GM18873 (cell line): Measurements from ENCODE around the gene NAV2.

Source experiments
- ATAC-seq: cut with Tn5 transposase; IDR thresholded peaks from one replicate; pipeline ENCODE4 v1.9.1; 2021; ENCODE audit warnings: mild to moderate bottlenecking, moderate library complexity, moderate number of reproducible peaks; ENCODE audit not compliant: unreplicated experiment, low FRiP score

Gene NAV2

GRCh38 chr11:19853016-19853415, 140.4 kb downstream of the NAV2 start:
- ATAC-seq, result no peak

GRCh38 chr11:19853920-19854319, 141.3 kb downstream of the NAV2 start:
- no peak for ATAC-seq

GRCh38 chr11:19861171-19861570, 148.5 kb downstream of the NAV2 start:
- ATAC-seq, result no peak

- no peak for ATAC-seq
Observed at GRCh38 chr11:19862091-19862490, 149.5 kb downstream of the NAV2 start.

- ATAC-seq, result no peak
Observed at GRCh38 chr11:19864141-19865140, 151.8 kb downstream of the NAV2 start.

- no peak for ATAC-seq
Observed at GRCh38 chr11:19866037-19866436, 153.4 kb downstream of the NAV2 start.

- ATAC-seq, result no peak
Observed at GRCh38 chr11:19866521-19866920, 153.9 kb downstream of the NAV2 start.

- no peak for ATAC-seq
Observed at GRCh38 chr11:19867064-19867463, 154.4 kb downstream of the NAV2 start.

GRCh38 chr11:19868281-19868821, 155.7 kb downstream of the NAV2 start:
- no peak for ATAC-seq

- no peak for ATAC-seq
Observed at GRCh38 chr11:19868871-19869270, 156.2 kb downstream of the NAV2 start.

- no peak for ATAC-seq
Observed at GRCh38 chr11:19869466-19869865, 156.8 kb downstream of the NAV2 start.

GRCh38 chr11:19869946-19870589, 157.4 kb downstream of the NAV2 start:
- ATAC-seq, result no peak

GRCh38 chr11:19871531-19871930, 158.9 kb downstream of the NAV2 start:
- ATAC-seq, result no peak

GRCh38 chr11:19872512-19873145, 160.0 kb downstream of the NAV2 start:
- no peak for ATAC-seq

- ATAC-seq, result no peak
Observed at GRCh38 chr11:19873730-19874129, 161.1 kb downstream of the NAV2 start.

- ATAC-seq, result no peak
Observed at GRCh38 chr11:19874266-19874665, 161.6 kb downstream of the NAV2 start.

- ATAC-seq, result no peak
Observed at GRCh38 chr11:19876750-19877149, 164.1 kb downstream of the NAV2 start.

GRCh38 chr11:19878520-19878919, 165.9 kb downstream of the NAV2 start:
- ATAC-seq, result no peak

GRCh38 chr11:19879307-19880087, 166.9 kb downstream of the NAV2 start:
- ATAC-seq, result no peak

- no peak for ATAC-seq
Observed at GRCh38 chr11:19880088-19880345, 167.4 kb downstream of the NAV2 start.
